Activated CD4-positive, alpha-beta T cell treated with anti-CD3 and anti-CD28 coated beads, Interleukin-2, amount 50 U/mL, for 48 hours (primary cell): ENCODE measurements around the gene ANKMY1.
A peak's percentile ranks its signal among the peaks of the same experiment; 100 is the strongest.

Source experiments
- DNase-seq, 2 experiments: peaks; one replicate each; pipeline ENCODE4 v3.0.0-alpha.2; 2020

Gene ANKMY1

GRCh38 chr2:240456447-240457222 lies 101.2 kb downstream of the ANKMY1 start:
- DNase-seq: no peak

GRCh38 chr2:240455647-240456446 lies 101.9 kb downstream of the ANKMY1 start:
- DNase-seq: no peak

GRCh38 chr2:240455272-240455646 lies 102.5 kb downstream of the ANKMY1 start:
- no peak for DNase-seq

- no peak for DNase-seq
These were observed 103.5 kb downstream of the ANKMY1 start for GRCh38 chr2:240454106-240454901.

GRCh38 chr2:240453461-240454105 lies 104.2 kb downstream of the ANKMY1 start:
- DNase-seq: no peak

GRCh38 chr2:240452462-240453256 lies 105.1 kb downstream of the ANKMY1 start:
- peak in 1 of 2 experiments; percentile 28 for DNase-seq

GRCh38 chr2:240451791-240452461 lies 105.9 kb downstream of the ANKMY1 start:
- no peak for DNase-seq

- DNase-seq: no peak
These were observed 106.6 kb downstream of the ANKMY1 start for GRCh38 chr2:240451108-240451611.

- DNase-seq: no peak
These were observed 107.2 kb downstream of the ANKMY1 start for GRCh38 chr2:240450532-240451107.

- no peak for DNase-seq
These were observed 107.8 kb downstream of the ANKMY1 start for GRCh38 chr2:240449764-240450531.

GRCh38 chr2:240448387-240449274 lies 109.2 kb downstream of the ANKMY1 start:
- no peak for DNase-seq

GRCh38 chr2:240447934-240448333 lies 109.9 kb downstream of the ANKMY1 start:
- no peak for DNase-seq

- DNase-seq: no peak
These were observed 110.5 kb downstream of the ANKMY1 start for GRCh38 chr2:240447331-240447730.

- no peak for DNase-seq
These were observed 111.1 kb downstream of the ANKMY1 start for GRCh38 chr2:240446664-240447175.

GRCh38 chr2:240445961-240446663 lies 111.7 kb downstream of the ANKMY1 start:
- no peak for DNase-seq

GRCh38 chr2:240444464-240444863 lies 113.3 kb downstream of the ANKMY1 start:
- no peak for DNase-seq

GRCh38 chr2:240443891-240444301 lies 113.9 kb downstream of the ANKMY1 start:
- DNase-seq: no peak
